Measurements from ENCODE around the gene FAAP20. TPM values are rescaled to one million over a fixed set of nuclear protein-coding genes. Genes with fewer than 3 reads are reported as not detected.

The FAAP20 gene
- total and polyA plus RNA-seq, 10 of the 15 experiments (the other 5 are each of a cell fraction or from before 2014, with no cell fraction given) = 0.79 to 91.8 (median 20.9) TPM

DNA sequence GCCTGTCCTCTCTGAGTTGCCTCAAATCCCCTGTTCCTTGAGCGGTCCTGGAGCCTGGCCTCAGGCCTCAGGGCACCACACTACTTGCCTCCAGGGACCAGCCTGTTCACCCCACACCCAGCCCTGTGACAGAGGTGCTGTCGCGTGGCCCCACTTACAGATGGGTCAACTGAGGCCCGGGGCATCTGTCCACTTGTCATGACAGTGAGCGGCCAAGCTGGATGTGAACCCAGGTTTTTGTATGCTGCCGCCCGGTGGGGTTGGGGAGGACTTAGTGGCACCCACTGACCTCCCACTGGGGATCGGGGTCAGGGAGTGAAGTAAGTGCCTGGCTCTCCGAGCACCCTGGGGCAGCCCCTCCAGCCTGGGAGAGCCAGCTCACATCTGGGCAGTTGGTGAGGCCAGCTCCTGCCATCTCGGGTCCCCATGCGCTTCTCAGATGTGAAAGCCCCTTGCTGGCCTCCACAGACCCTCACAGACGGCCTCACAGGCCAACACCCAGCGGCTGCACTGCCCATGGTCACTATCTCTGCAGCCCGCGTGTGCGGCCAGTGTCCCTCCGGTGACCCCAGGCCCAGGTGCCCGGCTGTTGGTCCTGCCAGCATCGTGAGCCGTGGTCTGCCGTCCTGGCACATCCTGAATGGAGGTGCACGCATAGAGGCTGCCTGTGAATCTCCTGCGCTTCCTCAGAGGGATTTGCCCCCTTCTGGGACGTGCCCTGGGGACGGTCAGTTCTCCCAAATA lies 9.3 kb upstream of the FAAP20 start:
- Histone ChIP-seq H3K9ac (ENCODE audit: control insufficient read depth, insufficient read depth, low read length) (no peak overlapping the region), H3K36me3 (ENCODE audit: control insufficient read depth in 2 of 2, insufficient read depth in 2 of 2, low read length in 1 of 2) (no peaks in the 10 kb centered on the region), H3K27me3 (replicated peaks in 1 of 2; ENCODE audit: control insufficient read depth in 2 of 2, insufficient read depth in 2 of 2, low read length in 1 of 2) (no peaks in the 10 kb centered on the region; a peak in 1 of 4 replicates), H3K79me2 (ENCODE audit: control insufficient read depth, insufficient read depth, low read length) (no peaks in the 10 kb centered on the region), H3K4me1 (ENCODE audit: control insufficient read depth, insufficient read depth, low read length) (peaks cover 6% of the 10 kb centered on the region), H3K27ac (ENCODE audit: control insufficient read depth, insufficient read depth) (no peak overlapping the region), H3K4me3 (peak overlapping the region; percentile 64; the same call in 1 of the 2 replicates), H3K9me3 (replicated peaks; ENCODE audit: control insufficient read depth, insufficient read depth, low read length) (no peaks in the 10 kb centered on the region), H2AFZ (ENCODE audit: control insufficient read depth, low read depth, low read length) (no peak overlapping the region), H4K20me1 (ENCODE audit: control insufficient read depth, insufficient read depth) (no peaks in the 10 kb centered on the region), H3K4me2 (ENCODE audit: control insufficient read depth, insufficient read depth) (peak overlapping the region; percentile 92; the same call in 1 of the 2 replicates)
- no TSS peak for BruUV-seq (replicated peaks)
- FAIRE-seq = no peak
- POLR2A ChIA-PET = interaction anchor here (2.0 kb wide), 1 partner anchor 8 kb away, joined by 9 read pairs; the partner anchor contains the start of gene FAAP20
- intact Hi-C loops (cut with micrococcal nuclease; ENCODE audit: unreplicated experiment) = no loop called here
- in situ Hi-C loops (cut with MboI) = loop anchor here (10.0 kb wide), 1 partner anchor 321 kb away; the partner anchor contains the start of gene PANK4
- no peak for ATAC-seq
- CTCF ChIA-PET = interaction anchor here (1.8 kb wide), 1 partner anchor 178 kb away, joined by 5 read pairs; no protein-coding TSS in a partner anchor
- WGBS (ENCODE audit: insufficient coverage, insufficient replicate concordance, low lambda C conversion rate, missing lambda C conversion rate) = 81% methylated on average over 25 of the region's 25 CpGs
- TF ChIP-seq TCF12 (IDR thresholded peaks at IDR 0.05; ENCODE audit: low read depth, low read length) (no peak), RFX5 (IDR thresholded peaks at IDR 0.05; ENCODE audit: low read depth, low read length) (no peak), MYC (IDR thresholded peaks at IDR 0.05; ENCODE audit: insufficient read depth, insufficient read length, insufficient replicate concordance, low read length, severe bottlenecking) (no peak), BRCA1 (IDR thresholded peaks at IDR 0.05; ENCODE audit: low read depth, low read length) (no peak), MTA2 (IDR thresholded peaks at IDR 0.05; ENCODE audit: low read depth) (no peak), ZNF217 (IDR thresholded peaks at IDR 0.05) (no peak), GABPA (IDR thresholded peaks at IDR 0.05; ENCODE audit: low read depth) (no peak), TAF1 (IDR thresholded peaks at IDR 0.05; ENCODE audit: borderline replicate concordance, low read depth, low read length) (no peak), HDAC2 (IDR thresholded peaks at IDR 0.05) (no peak), RCOR1 (conservative IDR thresholded peaks at IDR 0.05; ENCODE audit: low read depth, low read length) (no peak), PAX8 (IDR thresholded peaks at IDR 0.05) (no peak), SP1 (IDR thresholded peaks at IDR 0.05; ENCODE audit: low read depth, low read length) (no peak), TBL1XR1 (IDR thresholded peaks at IDR 0.05; ENCODE audit: low read depth, low read length) (no peak), ETV6 (conservative IDR thresholded peaks at IDR 0.05 in 1 of 2, IDR thresholded peaks at IDR 0.05 in 1 of 2; ENCODE audit: borderline replicate concordance in 1 of 2, low read depth in 1 of 2) (no peak)
- TF ChIP-seq, protein P1, sequence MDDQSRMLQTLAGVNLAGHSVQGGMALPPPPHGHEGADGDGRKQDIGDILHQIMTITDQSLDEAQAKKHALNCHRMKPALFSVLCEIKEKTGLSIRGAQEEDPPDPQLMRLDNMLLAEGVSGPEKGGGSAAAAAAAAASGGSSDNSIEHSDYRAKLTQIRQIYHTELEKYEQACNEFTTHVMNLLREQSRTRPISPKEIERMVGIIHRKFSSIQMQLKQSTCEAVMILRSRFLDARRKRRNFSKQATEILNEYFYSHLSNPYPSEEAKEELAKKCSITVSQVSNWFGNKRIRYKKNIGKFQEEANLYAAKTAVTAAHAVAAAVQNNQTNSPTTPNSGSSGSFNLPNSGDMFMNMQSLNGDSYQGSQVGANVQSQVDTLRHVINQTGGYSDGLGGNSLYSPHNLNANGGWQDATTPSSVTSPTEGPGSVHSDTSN (IDR thresholded peaks at IDR 0.05; ENCODE audit: insufficient replicate concordance, low read depth, low read length) = no peak
- TF ChIP-seq, protein P2, sequence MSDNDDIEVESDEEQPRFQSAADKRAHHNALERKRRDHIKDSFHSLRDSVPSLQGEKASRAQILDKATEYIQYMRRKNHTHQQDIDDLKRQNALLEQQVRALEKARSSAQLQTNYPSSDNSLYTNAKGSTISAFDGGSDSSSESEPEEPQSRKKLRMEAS (IDR thresholded peaks at IDR 0.05; ENCODE audit: low read depth, low read length) = no peak
- TF ChIP-seq, protein P3, sequence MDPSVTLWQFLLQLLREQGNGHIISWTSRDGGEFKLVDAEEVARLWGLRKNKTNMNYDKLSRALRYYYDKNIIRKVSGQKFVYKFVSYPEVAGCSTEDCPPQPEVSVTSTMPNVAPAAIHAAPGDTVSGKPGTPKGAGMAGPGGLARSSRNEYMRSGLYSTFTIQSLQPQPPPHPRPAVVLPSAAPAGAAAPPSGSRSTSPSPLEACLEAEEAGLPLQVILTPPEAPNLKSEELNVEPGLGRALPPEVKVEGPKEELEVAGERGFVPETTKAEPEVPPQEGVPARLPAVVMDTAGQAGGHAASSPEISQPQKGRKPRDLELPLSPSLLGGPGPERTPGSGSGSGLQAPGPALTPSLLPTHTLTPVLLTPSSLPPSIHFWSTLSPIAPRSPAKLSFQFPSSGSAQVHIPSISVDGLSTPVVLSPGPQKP (IDR thresholded peaks at IDR 0.05; ENCODE audit: low read depth, low read length) = no peak
- TF ChIP-seq, protein P4, sequence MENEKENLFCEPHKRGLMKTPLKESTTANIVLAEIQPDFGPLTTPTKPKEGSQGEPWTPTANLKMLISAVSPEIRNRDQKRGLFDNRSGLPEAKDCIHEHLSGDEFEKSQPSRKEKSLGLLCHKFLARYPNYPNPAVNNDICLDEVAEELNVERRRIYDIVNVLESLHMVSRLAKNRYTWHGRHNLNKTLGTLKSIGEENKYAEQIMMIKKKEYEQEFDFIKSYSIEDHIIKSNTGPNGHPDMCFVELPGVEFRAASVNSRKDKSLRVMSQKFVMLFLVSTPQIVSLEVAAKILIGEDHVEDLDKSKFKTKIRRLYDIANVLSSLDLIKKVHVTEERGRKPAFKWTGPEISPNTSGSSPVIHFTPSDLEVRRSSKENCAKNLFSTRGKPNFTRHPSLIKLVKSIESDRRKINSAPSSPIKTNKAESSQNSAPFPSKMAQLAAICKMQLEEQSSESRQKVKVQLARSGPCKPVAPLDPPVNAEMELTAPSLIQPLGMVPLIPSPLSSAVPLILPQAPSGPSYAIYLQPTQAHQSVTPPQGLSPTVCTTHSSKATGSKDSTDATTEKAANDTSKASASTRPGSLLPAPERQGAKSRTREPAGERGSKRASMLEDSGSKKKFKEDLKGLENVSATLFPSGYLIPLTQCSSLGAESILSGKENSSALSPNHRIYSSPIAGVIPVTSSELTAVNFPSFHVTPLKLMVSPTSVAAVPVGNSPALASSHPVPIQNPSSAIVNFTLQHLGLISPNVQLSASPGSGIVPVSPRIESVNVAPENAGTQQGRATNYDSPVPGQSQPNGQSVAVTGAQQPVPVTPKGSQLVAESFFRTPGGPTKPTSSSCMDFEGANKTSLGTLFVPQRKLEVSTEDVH (IDR thresholded peaks at IDR 0.05; ENCODE audit: low read depth, partially characterized antibody) = no peak
- DNase-seq (ENCODE audit: low read depth, low spot score) = no peak
- RAD21 ChIA-PET (ENCODE audit: unreplicated experiment) = interaction anchor here (0.7 to 2.8 kb wide), 3 partner anchors 9 to 108 kb away, joined by 3 to 14 read pairs (median 4); partner anchors contain the start of gene FAAP20
- SMC1A ChIA-PET (ENCODE audit: uncharacterized antibody, unreplicated experiment) = no interaction called here

Measured in GM12878 (cell line).